Fibroblast of villous mesenchyme (primary cell): ENCODE measurements around the gene POU2F2. TPM values are rescaled to one million over a fixed set of nuclear protein-coding genes. Genes with fewer than 3 reads are reported as not detected.

Source experiments
- DNase-seq: peaks from one replicate; pipeline ENCODE4 v3.0.0-alpha.2; 2010; ENCODE audit warnings: low read depth
- H3K4me3 ChIP-seq: 2 replicates; pipeline ENCODE4 v1.5.1; 2011; ENCODE audit warnings: low read depth, mild to moderate bottlenecking, low read length
- total RNA-seq: library from RNA; depleted of rRNA; stranded (reverse); fragments of >200 nt; gene quantifications from 2 replicates; pipeline ENCODE4 v1.2.3, GENCODE V29; 2012
- TF ChIP-seq, protein P1 (sequence below): IDR thresholded peaks from 2 replicates; pipeline ENCODE4 v1.5.1; 2012; ENCODE audit warnings: low read depth, mild to moderate bottlenecking, low read length; ENCODE audit not compliant: insufficient read depth

POU2F2 gene
- total RNA-seq, 1 donor, result 1.3 TPM

GRCh38 chr19:42065051-42065450, 67.2 kb downstream of the POU2F2 start:
- TF ChIP-seq, protein P1, sequence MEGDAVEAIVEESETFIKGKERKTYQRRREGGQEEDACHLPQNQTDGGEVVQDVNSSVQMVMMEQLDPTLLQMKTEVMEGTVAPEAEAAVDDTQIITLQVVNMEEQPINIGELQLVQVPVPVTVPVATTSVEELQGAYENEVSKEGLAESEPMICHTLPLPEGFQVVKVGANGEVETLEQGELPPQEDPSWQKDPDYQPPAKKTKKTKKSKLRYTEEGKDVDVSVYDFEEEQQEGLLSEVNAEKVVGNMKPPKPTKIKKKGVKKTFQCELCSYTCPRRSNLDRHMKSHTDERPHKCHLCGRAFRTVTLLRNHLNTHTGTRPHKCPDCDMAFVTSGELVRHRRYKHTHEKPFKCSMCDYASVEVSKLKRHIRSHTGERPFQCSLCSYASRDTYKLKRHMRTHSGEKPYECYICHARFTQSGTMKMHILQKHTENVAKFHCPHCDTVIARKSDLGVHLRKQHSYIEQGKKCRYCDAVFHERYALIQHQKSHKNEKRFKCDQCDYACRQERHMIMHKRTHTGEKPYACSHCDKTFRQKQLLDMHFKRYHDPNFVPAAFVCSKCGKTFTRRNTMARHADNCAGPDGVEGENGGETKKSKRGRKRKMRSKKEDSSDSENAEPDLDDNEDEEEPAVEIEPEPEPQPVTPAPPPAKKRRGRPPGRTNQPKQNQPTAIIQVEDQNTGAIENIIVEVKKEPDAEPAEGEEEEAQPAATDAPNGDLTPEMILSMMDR, result no peak
- no peak for DNase-seq
- no peak overlapping the region for H3K4me3 ChIP-seq

- TF ChIP-seq, protein P1, result no peak
- DNase-seq, result no peak
- H3K4me3 ChIP-seq, result no peak overlapping the region
Observed at GRCh38 chr19:42064432-42064831, 67.8 kb downstream of the POU2F2 start.

GRCh38 chr19:42062381-42062780, 69.9 kb downstream of the POU2F2 start:
- no peak for DNase-seq
- no peak overlapping the region for H3K4me3 ChIP-seq
- TF ChIP-seq, protein P1, result no peak

- no peak overlapping the region for H3K4me3 ChIP-seq
- TF ChIP-seq, protein P1, result no peak
- DNase-seq, result no peak
Observed at GRCh38 chr19:42060117-42060516, 72.1 kb downstream of the POU2F2 start.

GRCh38 chr19:42059196-42059595, 73.0 kb downstream of the POU2F2 start:
- no peak overlapping the region for H3K4me3 ChIP-seq
- TF ChIP-seq, protein P1, result no peak
- DNase-seq, result no peak

DNA sequence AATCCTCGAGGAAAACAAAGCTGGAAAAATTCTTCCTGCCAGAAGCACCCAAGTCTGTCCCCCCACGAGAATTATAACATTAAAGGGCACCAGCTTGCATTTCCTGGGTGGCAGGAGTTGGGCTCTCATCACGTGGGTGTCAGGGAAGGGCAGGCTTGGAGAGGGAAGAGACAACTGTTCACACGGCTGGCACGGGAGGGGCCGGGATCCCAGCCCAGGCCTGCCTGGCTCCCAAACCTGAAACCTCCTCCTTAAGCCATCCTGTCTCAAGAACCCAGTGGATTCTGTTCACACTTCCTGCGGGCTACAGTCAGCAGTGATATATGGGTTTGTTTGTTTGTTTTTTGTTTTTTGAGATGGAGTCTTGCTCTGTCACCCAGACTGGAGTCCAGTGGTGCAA, 74.4 kb downstream of the POU2F2 start:
- TF ChIP-seq, protein P1, result no peak
- no peak for DNase-seq
- H3K4me3 ChIP-seq, result no peak overlapping the region

- H3K4me3 ChIP-seq, result no peak overlapping the region
- DNase-seq, result no peak
- TF ChIP-seq, protein P1, result no peak
Observed at GRCh38 chr19:42054205-42054604, 78.0 kb downstream of the POU2F2 start.
